Lower leg skin (tissue), 3 donors: ENCODE data around the gene EPHB4.

Source experiments
- CTCF ChIP-seq, 3 donors: fragments of 450-650 bp; IDR thresholded peaks; one replicate each; pipeline ENCODE4 v1.5.1; 2016; ENCODE audit warnings: antibody characterized with exemption in 3 of 3, mild to moderate bottlenecking in 3 of 3, moderate library complexity in 2 of 3
- POLR2A ChIP-seq, 2 donors: fragments of 450-650 bp; IDR thresholded peaks; one replicate each; pipeline ENCODE4 v1.6.1; 2016 to 2017; ENCODE audit warnings: antibody characterized with exemption in 2 of 2, mild to moderate bottlenecking in 1 of 2, moderate library complexity in 1 of 2

GRCh38 chr7:100786323-100786722 is 41.0 kb downstream of the EPHB4 start:
- no peak for TF ChIP-seq CTCF (IDR thresholded peaks at IDR 0.05)
- TF ChIP-seq POLR2A (IDR thresholded peaks at IDR 0.05): no peak
